Central memory CD4-positive, alpha-beta T cell (primary cell): ENCODE data around the gene KIF1A.
"Not testable (repeated sequence)": the region's sequence is repeated elsewhere in the genome, so short reads cannot be mapped to it uniquely, and the experiment has no call there.

Source experiments
- DNase-seq: peaks from one replicate; pipeline ENCODE4 v3.0.0; 2022

KIF1A gene

GRCh38 chr2:240786355-240786841 is 33.6 kb downstream of the KIF1A start:
- no peak for DNase-seq

GRCh38 chr2:240785424-240786335 is 34.3 kb downstream of the KIF1A start:
- no peak for DNase-seq

GRCh38 chr2:240784629-240785423 is 35.2 kb downstream of the KIF1A start:
- no peak for DNase-seq

- no peak for DNase-seq
Measured at GRCh38 chr2:240783819-240784621, 36.0 kb downstream of the KIF1A start.

- no peak for DNase-seq
Measured at GRCh38 chr2:240782886-240783818, 36.9 kb downstream of the KIF1A start.

GRCh38 chr2:240782221-240782885 is 37.7 kb downstream of the KIF1A start:
- no peak for DNase-seq

GRCh38 chr2:240781471-240782220 is 38.4 kb downstream of the KIF1A start:
- DNase-seq = no peak

GRCh38 chr2:240780023-240780700 is 39.9 kb downstream of the KIF1A start:
- no peak for DNase-seq

- not testable (repeated sequence) for DNase-seq
Measured at GRCh38 chr2:240779250-240779832, 40.7 kb downstream of the KIF1A start.

- no peak for DNase-seq
Measured at GRCh38 chr2:240778426-240778825, 41.6 kb downstream of the KIF1A start.

- no peak for DNase-seq
Measured at GRCh38 chr2:240777456-240778212, 42.4 kb downstream of the KIF1A start.

GRCh38 chr2:240775905-240776304 is 44.1 kb downstream of the KIF1A start:
- no peak for DNase-seq

GRCh38 chr2:240774856-240775255 is 45.2 kb downstream of the KIF1A start:
- no peak for DNase-seq

- no peak for DNase-seq
Measured at GRCh38 chr2:240769096-240769495, 50.9 kb downstream of the KIF1A start.

- DNase-seq = no peak
Measured at GRCh38 chr2:240768216-240768615, 51.8 kb downstream of the KIF1A start.

GRCh38 chr2:240767341-240767740 is 52.7 kb downstream of the KIF1A start:
- DNase-seq = no peak

- DNase-seq = no peak
Measured at GRCh38 chr2:240766072-240766471, 53.9 kb downstream of the KIF1A start.

GRCh38 chr2:240765007-240765406 is 55.0 kb downstream of the KIF1A start:
- no peak for DNase-seq
